Measurements from ENCODE around the gene EPB41L2.

The EPB41L2 gene

GRCh38 chr6:130893766-130894165, 169.3 kb downstream of the EPB41L2 start:
- no peak overlapping the region for H3K4me3 ChIP-seq (ENCODE audit: control insufficient read depth, low read depth, low read length)
- no peak for DNase-seq (ENCODE audit: low read depth)
- no peak for TF ChIP-seq CTCF (conservative IDR thresholded peaks at IDR 0.05; ENCODE audit: control insufficient read depth, insufficient read depth, low read depth, low read length)

GRCh38 chr6:130893277-130893676, 169.8 kb downstream of the EPB41L2 start:
- no peak for DNase-seq (ENCODE audit: low read depth)
- no peak overlapping the region for H3K4me3 ChIP-seq (ENCODE audit: control insufficient read depth, low read depth, low read length)
- no peak for TF ChIP-seq CTCF (conservative IDR thresholded peaks at IDR 0.05; ENCODE audit: control insufficient read depth, insufficient read depth, low read depth, low read length)

GRCh38 chr6:130890521-130890971, 172.5 kb downstream of the EPB41L2 start:
- peak; percentile 81 for DNase-seq (ENCODE audit: low read depth)
- H3K4me3 ChIP-seq (ENCODE audit: control insufficient read depth, low read depth, low read length) = no peak overlapping the region
- TF ChIP-seq CTCF (conservative IDR thresholded peaks at IDR 0.05; ENCODE audit: control insufficient read depth, insufficient read depth, low read depth, low read length) = no peak

- DNase-seq (ENCODE audit: low read depth) = no peak
- H3K4me3 ChIP-seq (ENCODE audit: control insufficient read depth, low read depth, low read length) = no peak overlapping the region
- no peak for TF ChIP-seq CTCF (conservative IDR thresholded peaks at IDR 0.05; ENCODE audit: control insufficient read depth, insufficient read depth, low read depth, low read length)
Measured at GRCh38 chr6:130889423-130889822, 173.6 kb downstream of the EPB41L2 start.

- no peak for TF ChIP-seq CTCF (conservative IDR thresholded peaks at IDR 0.05; ENCODE audit: control insufficient read depth, insufficient read depth, low read depth, low read length)
- H3K4me3 ChIP-seq (ENCODE audit: control insufficient read depth, low read depth, low read length) = no peak overlapping the region
- DNase-seq (ENCODE audit: low read depth) = no peak
Measured at GRCh38 chr6:130888246-130888645, 174.8 kb downstream of the EPB41L2 start.

- H3K4me3 ChIP-seq (ENCODE audit: control insufficient read depth, low read depth, low read length) = no peak overlapping the region
- no peak for TF ChIP-seq CTCF (conservative IDR thresholded peaks at IDR 0.05; ENCODE audit: control insufficient read depth, insufficient read depth, low read depth, low read length)
- DNase-seq (ENCODE audit: low read depth) = no peak
Measured at GRCh38 chr6:130886966-130887365, 176.1 kb downstream of the EPB41L2 start.

All from fibroblast of mammary gland (primary cell).